ENCODE data around the gene XIST.

DNA sequence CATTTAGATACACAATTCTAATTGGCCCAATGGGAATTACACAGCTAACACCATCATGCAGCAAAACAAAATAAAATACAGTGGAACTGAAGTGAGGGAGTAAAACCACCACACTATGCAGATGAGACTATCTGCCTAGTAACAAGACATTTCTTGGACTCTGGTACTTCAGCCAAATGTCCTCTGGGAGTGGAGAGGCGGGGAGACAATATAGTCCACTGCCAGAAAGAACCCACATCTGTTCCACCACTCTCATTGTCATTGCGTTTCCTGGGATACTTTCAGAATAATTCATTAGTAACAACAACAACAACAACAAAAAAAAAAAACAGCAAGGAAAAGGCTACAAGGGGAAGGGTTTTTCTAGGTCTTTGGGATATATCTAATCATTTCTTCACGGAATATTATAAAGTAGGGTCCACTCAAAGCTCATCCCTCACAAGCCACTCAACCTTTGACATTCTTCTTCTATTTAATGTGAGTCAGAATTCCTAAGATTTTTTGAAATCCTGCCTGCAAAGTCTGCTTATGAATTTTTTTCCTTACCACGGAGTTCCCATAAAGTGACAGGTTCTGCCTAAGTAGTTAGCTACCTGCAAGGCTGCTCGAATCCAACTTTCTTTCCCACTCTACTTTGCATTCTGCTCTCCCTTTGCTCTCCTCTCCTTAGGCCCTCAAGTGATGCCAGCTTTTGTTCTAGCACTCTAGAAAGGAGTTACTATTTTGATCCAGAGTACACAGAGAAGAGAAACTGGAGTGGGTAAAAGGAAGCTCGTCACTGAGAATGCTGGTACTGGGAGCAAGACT lies 34.9 kb downstream of the XIST start:
- TF ChIP-seq CTCF (IDR thresholded peaks at IDR 0.05) (no peak), POLR2AphosphoS5 (IDR thresholded peaks at IDR 0.05) (no peak)
